DMS114 treated with DMSO at 0.1 percent for 48 hours (cell line): Measurements from ENCODE around the gene MIOX.

ENCODE experiments used
- DNase-seq: peaks from one replicate; lab custom pipeline; 2025; ENCODE audit not compliant: unreplicated experiment; lab: John Stamatoyannopoulos, UW

The MIOX gene

GRCh38 chr22:50486561-50487289, at the start of gene MIOX:
Gene MIOX, plus strand, starts transcription at chr22:50486859. Its CDS starts 39 bp downstream, at chr22:50486898.
- no peak for DNase-seq

GRCh38 chr22:50437511-50438304, 49.0 kb upstream of the MIOX start:
- no peak for DNase-seq

GRCh38 chr22:50438305-50439275, 48.1 kb upstream of the MIOX start:
- no peak for DNase-seq

- DNase-seq = no peak
These were observed 47.3 kb upstream of the MIOX start for GRCh38 chr22:50439314-50439870.

GRCh38 chr22:50439871-50440331, 46.8 kb upstream of the MIOX start:
- DNase-seq = no peak

GRCh38 chr22:50440544-50441249, 46.0 kb upstream of the MIOX start:
- no peak for DNase-seq

- no peak for DNase-seq
These were observed 45.1 kb upstream of the MIOX start for GRCh38 chr22:50441428-50441993.

- no peak for DNase-seq
These were observed 43.5 kb upstream of the MIOX start for GRCh38 chr22:50443197-50443596.

- DNase-seq = no peak
These were observed 42.6 kb upstream of the MIOX start for GRCh38 chr22:50443801-50444625.

GRCh38 chr22:50444663-50445062, 42.0 kb upstream of the MIOX start:
- DNase-seq = no peak

- DNase-seq = no peak
These were observed 41.4 kb upstream of the MIOX start for GRCh38 chr22:50445071-50445879.

- no peak for DNase-seq
These were observed 40.6 kb upstream of the MIOX start for GRCh38 chr22:50445880-50446707.

- DNase-seq = no peak
These were observed 39.7 kb upstream of the MIOX start for GRCh38 chr22:50446708-50447575.

GRCh38 chr22:50447576-50448551, 38.8 kb upstream of the MIOX start:
- no peak for DNase-seq

- no peak for DNase-seq
These were observed 34.0 kb upstream of the MIOX start for GRCh38 chr22:50452649-50453048.
